NCI-H524 (cell line): Measurements from ENCODE around the gene GGACT.

ENCODE experiments used
- DNase-seq, 2 experiments: peaks; one replicate each; lab custom pipeline; 2025; lab: John Stamatoyannopoulos, UW

GGACT gene

GRCh38 chr13:100513171-100513570 is 75.4 kb downstream of the GGACT start:
- DNase-seq: no peak

- no peak for DNase-seq
Measured at GRCh38 chr13:100512422-100512821, 76.2 kb downstream of the GGACT start.

- DNase-seq: no peak
Measured at GRCh38 chr13:100511466-100511865, 77.1 kb downstream of the GGACT start.

GRCh38 chr13:100510208-100510957 is 78.2 kb downstream of the GGACT start:
- DNase-seq: peak; percentile 9 to 13

- no peak for DNase-seq
Measured at GRCh38 chr13:100508996-100509395, 79.6 kb downstream of the GGACT start.

GRCh38 chr13:100508455-100508854 is 80.1 kb downstream of the GGACT start:
- no peak for DNase-seq

- no peak for DNase-seq
Measured at GRCh38 chr13:100506600-100507422, 81.8 kb downstream of the GGACT start.

GRCh38 chr13:100506154-100506553 is 82.4 kb downstream of the GGACT start:
- no peak for DNase-seq

- DNase-seq: no peak
Measured at GRCh38 chr13:100503622-100504021, 85.0 kb downstream of the GGACT start.

GRCh38 chr13:100502446-100502845 is 86.1 kb downstream of the GGACT start:
- DNase-seq: no peak

- DNase-seq: no peak
Measured at GRCh38 chr13:100497389-100497788, 91.2 kb downstream of the GGACT start.

- no peak for DNase-seq
Measured at GRCh38 chr13:100495455-100495854, 93.1 kb downstream of the GGACT start.

GRCh38 chr13:100493418-100493817 is 95.2 kb downstream of the GGACT start:
- DNase-seq: no peak

- DNase-seq: no peak
Measured at GRCh38 chr13:100491164-100491842, 97.3 kb downstream of the GGACT start.

GRCh38 chr13:100490692-100491091 is 97.9 kb downstream of the GGACT start:
- DNase-seq: peak in 1 of 2 experiments; percentile 34

GRCh38 chr13:100485265-100485664 is 103.3 kb downstream of the GGACT start:
- no peak for DNase-seq

GRCh38 chr13:100484702-100485101 is 103.9 kb downstream of the GGACT start:
- DNase-seq: no peak

- no peak for DNase-seq
Measured at GRCh38 chr13:100483841-100484381, 104.7 kb downstream of the GGACT start.

- DNase-seq: no peak
Measured at GRCh38 chr13:100483139-100483538, 105.5 kb downstream of the GGACT start.

- no peak for DNase-seq
Measured at GRCh38 chr13:100480676-100481075, 107.9 kb downstream of the GGACT start.
